HG03575 (cell line): ENCODE measurements around the gene PARG.

Experiments
- ATAC-seq: cut with Tn5 transposase; IDR thresholded peaks from one replicate; pipeline ENCODE4 v1.9.1; 2021; ENCODE audit not compliant: unreplicated experiment, insufficient number of reproducible peaks, low FRiP score; ENCODE audit errors: extremely low read depth

PARG gene

GRCh38 chr10:49768731-49769130 is 173.1 kb downstream of the PARG start:
- ATAC-seq, result no peak

DNA sequence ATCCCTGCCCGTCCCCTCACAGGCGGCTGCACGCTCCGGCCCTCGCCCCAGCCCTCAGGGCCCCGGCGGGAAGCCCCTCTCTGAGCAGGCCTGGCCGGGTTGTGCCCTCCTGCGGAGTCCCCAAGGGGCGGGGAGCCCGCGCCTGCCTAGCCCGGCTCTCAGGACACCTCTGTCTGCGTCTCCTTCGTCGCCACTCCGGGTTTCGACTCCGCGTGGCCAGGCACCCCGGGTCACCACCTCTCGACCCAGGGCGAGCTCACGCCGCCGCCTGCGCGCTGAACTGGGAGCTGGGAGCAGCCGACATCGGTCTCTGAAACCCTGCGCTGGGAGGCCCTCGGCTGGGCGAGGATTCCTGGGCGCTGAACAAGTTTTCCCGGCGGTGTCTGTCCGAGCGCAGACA is 173.5 kb downstream of the PARG start:
- ATAC-seq, result no peak
